Epidermal melanocyte (primary cell): Measurements from ENCODE around the gene SCUBE2.
"Not testable (repeated sequence)": the region's sequence is repeated elsewhere in the genome, so short reads cannot be mapped to it uniquely, and the experiment has no call there.

Source experiments
- DNase-seq: peaks from one replicate; pipeline ENCODE4 v3.0.0; 2011; ENCODE audit warnings: low spot score; ENCODE audit not compliant: insufficient read length

Gene SCUBE2

GRCh38 chr11:9046481-9046880, 44.9 kb downstream of the SCUBE2 start:
- no peak for DNase-seq

DNA sequence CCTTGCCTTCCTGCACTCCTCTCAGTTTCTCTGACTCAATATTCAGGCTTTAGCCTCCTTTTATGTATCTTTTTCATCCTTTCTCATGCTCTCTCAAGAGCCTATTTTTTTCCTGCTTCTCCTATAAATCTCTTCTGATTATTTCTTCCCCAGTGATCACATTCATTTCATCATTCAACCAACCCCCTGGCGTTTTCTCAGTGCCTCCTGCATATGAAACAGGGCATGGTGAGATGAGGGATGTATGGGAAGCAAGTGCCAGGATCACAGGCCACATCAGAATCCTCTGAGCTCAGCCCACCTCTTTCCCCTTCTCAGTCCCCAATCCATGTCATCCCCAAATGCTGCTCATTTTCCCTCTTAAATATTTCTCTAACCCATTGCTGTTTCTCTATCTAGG, 48.9 kb downstream of the SCUBE2 start:
- no peak for DNase-seq

- DNase-seq, result no peak
Measured at GRCh38 chr11:9041747-9042146, 49.7 kb downstream of the SCUBE2 start.

DNA sequence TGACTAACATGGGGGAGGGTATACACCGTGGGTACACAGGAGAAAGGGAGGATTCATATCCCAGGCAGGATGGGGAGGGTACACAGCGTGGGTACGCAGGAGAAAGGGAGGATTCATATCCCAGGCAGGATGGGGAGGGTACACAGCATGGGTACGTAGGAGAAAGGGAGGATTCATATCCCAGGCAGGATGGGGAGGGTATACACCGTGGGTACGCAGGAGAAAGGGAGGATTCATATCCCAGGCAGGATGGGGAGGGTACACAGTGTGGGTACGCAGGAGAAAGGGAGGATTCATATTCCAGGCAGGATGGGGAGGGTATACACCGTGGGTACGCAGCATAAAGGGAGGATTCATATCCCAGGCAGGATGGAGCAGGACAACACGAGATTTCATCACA, 51.0 kb downstream of the SCUBE2 start:
- no peak for DNase-seq

DNA sequence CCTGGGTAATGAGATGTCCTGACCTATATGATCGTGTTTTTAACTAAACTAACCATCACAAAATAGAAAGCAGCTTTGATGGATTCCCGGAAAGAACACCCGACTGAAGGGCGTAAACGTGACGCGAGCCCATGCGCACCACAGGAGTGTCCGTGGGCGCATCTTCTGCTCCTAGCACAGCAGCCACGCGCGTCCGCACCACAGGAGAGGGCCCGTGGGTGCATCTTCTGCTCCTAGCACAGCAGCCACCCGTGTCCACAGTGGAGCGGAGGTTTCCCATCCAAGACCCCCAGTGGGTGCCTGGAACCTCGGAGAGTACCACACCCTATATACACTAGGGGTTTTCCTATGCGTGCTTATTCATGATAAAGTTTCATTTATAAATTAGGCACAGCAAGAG, 51.5 kb downstream of the SCUBE2 start:
- DNase-seq, result no peak

GRCh38 chr11:9039198-9039597, 52.2 kb downstream of the SCUBE2 start:
- no peak for DNase-seq

DNA sequence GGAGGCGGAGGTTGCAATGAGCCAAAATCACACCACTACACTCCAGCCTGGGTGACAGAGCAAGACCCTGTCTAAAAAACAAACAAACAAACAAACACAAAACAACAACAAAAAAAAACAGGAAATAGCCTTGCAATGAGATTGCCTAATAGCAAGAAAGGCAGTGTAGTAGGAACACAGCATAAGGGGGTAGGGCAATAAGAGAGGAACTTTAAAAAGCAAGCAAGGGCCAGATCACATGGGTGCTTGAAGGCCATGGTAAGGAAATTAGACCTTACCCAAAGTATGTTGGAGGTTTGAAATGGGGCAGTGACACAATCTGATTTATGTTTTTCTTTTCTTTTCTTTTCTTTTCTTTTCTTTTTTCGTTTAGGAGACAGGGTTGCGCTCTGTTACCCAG, 52.9 kb downstream of the SCUBE2 start:
- no peak for DNase-seq

GRCh38 chr11:9037963-9038362, 53.4 kb downstream of the SCUBE2 start:
- no peak for DNase-seq

DNA sequence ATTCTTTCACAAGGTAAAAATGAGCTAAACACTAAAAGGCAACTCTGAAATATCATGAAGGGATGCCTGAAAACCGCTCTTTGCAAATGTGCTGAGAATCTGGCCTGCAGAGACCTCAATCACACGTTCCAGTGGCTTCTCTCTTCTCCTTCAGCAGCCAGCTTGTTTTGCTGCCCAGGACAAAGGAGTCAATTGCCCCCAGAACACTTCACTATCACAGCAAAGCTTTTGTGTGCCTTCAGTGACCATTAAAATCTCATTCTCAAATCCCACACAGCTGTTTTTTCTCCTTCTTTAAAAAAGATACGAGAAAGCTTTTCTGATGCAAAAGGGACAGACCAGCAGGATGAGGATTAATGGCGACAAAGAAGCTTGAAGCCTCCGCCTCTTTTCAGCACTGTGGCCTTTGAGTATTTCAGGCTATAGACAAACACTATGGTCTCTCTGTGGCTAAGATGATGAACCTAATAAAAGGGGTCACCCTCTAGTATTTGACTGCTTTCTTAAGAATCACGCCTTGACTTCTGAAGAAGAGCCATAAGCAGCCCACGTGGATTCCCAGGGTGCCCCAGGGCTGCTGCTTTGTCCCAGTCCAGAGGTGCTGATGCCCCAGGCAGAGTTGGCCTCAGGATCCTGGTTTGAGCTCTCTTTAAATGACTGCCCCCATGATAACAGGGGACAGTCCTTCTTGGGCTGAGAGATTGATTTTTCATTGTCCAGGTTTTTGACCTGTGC, 54.2 kb downstream of the SCUBE2 start:
- DNase-seq, result no peak

DNA sequence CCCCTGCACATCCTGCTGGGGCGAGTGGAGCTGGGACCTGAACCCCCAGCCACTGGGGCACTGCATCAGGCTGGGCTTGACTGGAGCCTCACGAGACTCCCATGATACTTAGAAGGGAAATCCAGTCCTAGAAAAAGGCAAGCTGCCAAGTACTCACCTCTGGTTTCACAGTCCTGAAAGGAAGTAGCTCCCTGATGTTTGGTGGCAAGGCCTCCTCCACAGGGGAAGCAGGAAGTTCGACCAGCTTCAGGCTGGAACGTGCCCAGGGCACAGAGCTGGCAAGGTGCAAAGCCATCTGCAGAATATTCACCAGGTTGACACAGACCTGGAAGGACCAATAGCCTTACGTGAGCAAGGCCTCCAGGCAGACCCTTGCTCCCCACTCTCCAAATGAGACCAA, 60.8 kb downstream of the SCUBE2 start:
- no peak for DNase-seq

GRCh38 chr11:9029422-9029821, 62.0 kb downstream of the SCUBE2 start:
- no peak for DNase-seq

- no peak for DNase-seq
Measured at GRCh38 chr11:9028581-9028980, 62.8 kb downstream of the SCUBE2 start.

DNA sequence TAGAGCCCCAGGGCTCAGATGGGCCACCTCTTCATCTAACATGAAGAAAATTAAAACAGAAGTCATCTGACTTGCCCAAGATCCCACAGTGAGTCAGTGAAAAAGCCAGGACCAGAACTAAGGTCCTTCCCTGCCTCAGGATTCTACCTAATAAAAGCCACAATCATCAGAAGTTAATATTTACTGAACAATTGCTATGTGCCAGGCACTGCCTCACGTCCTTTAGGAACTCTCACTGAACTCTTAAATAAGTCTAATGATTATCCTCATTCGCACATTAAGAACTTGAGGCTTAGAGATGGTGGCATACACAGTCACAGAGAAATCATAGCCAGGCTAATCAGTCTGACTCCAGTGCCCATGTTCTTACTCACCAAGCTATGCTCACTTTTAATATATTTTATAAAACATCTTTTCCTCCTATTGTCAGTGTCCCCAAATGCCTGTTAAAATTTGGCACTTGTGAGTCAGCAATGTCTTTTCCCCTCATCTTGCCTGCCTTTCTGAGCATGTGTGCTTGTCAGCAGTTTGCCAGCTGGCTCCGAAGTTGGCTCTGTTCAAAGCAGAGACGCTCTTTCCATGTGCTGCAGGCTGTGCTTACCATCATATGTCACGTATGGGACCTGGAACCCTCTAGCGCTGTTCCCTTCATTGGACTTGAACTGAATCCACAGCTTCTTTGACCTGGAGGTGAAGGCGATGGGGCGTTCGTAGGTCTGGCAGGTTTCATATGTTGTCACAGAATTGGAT, 66.1 kb downstream of the SCUBE2 start:
- no peak for DNase-seq

- DNase-seq, result no peak
Measured at GRCh38 chr11:9022961-9023680, 68.3 kb downstream of the SCUBE2 start.

GRCh38 chr11:9020916-9021315, 70.5 kb downstream of the SCUBE2 start:
- no peak for DNase-seq

- no peak for DNase-seq
Measured at GRCh38 chr11:9019861-9020260, 71.5 kb downstream of the SCUBE2 start.

- DNase-seq, result no peak
Measured at GRCh38 chr11:9017773-9018172, 73.6 kb downstream of the SCUBE2 start.

DNA sequence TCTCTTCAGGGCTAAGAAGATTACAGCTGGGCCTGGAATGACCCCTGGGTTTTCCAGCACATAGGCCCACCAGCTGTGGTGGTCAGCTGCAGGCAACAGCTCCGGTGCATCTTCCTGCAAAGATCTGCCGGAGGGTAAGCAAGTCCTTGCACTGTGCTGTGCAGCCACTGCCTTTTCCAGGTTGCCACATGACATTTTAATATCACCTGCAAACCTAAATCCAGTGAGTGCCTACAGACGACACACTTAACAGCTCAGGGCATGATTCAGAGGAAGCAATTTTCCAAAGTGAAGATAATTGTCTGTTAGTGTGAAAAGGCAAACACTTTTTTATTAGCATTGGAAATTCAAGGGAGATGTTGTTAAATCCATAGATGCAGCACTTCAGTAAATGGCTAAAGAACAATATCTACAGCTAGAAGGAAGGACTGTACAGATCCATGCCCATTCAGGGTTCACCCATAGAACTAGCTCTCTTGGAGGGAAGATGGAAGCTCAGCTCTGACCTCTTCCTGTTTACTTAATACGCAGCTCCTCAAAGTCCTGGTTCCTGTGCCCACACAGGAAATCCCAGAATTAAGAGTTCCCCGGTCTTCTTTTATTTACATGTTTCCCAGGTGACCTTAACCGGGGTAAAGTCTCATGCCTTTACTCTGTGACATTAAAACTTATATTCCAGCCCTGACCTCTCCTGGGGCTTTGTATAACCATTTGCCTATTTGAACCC, 74.3 kb downstream of the SCUBE2 start:
- DNase-seq, result no peak

- DNase-seq, result peak; percentile 70
Measured at GRCh38 chr11:9015677-9016076, 75.7 kb downstream of the SCUBE2 start.

- no peak for DNase-seq
Measured at GRCh38 chr11:9014826-9015225, 76.6 kb downstream of the SCUBE2 start.

DNA sequence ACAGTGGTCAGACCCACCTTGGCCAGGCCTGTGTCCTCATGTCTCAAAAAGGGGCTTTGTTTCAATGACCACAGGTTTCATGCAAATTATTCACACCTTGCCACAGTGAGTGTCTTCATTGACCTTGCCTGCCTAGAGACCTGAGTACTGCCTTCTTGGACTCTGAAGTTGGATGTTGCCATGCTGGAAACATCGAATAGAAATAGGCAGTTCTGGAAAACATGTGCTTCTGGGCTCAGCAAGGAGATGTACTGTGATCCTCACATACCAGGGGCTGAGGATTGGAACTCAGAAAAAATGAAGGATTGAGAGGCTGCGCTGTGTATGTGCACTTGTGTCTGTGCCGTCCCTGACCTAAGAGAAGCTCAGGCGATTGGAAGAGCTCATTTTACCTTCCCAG, 78.0 kb downstream of the SCUBE2 start:
- DNase-seq, result no peak

- not testable (repeated sequence) for DNase-seq
Measured at GRCh38 chr11:9009538-9009937, 81.9 kb downstream of the SCUBE2 start.
